DMS114 treated with DMSO at 0.1 percent for 48 hours (cell line): ENCODE results near the gene ZNF180.
"Not testable (repeated sequence)": the region's sequence is repeated elsewhere in the genome, so short reads cannot be mapped to it uniquely, and the experiment has no call there.

Experiments
- DNase-seq: peaks from one replicate; lab custom pipeline; 2025; ENCODE audit not compliant: unreplicated experiment; lab: John Stamatoyannopoulos, UW

ZNF180 gene

GRCh38 chr19:44499962-44500949 lies at the start of gene ZNF180:
ZNF180 (minus strand) TSS chr19:44500522; CDS start chr19:44497334, 3,188 bp downstream.
- DNase-seq: peak; percentile 76

- DNase-seq: no peak
Observed at GRCh38 chr19:44549507-44549906, 49.2 kb upstream of the ZNF180 start.

- DNase-seq: no peak
Observed at GRCh38 chr19:44548736-44549135, 48.4 kb upstream of the ZNF180 start.

- no peak for DNase-seq
Observed at GRCh38 chr19:44544031-44544430, 43.7 kb upstream of the ZNF180 start.

- no peak for DNase-seq
Observed at GRCh38 chr19:44542671-44543070, 42.3 kb upstream of the ZNF180 start.

GRCh38 chr19:44540736-44541135 lies 40.4 kb upstream of the ZNF180 start:
- no peak for DNase-seq

- DNase-seq: no peak
Observed at GRCh38 chr19:44539991-44540390, 39.7 kb upstream of the ZNF180 start.

- DNase-seq: no peak
Observed at GRCh38 chr19:44539236-44539826, 39.0 kb upstream of the ZNF180 start.

GRCh38 chr19:44535361-44535760 lies 35.0 kb upstream of the ZNF180 start:
- DNase-seq: not testable (repeated sequence)

- no peak for DNase-seq
Observed at GRCh38 chr19:44532819-44533218, 32.5 kb upstream of the ZNF180 start.

- no peak for DNase-seq
Observed at GRCh38 chr19:44530777-44531176, 30.5 kb upstream of the ZNF180 start.

- no peak for DNase-seq
Observed at GRCh38 chr19:44529536-44529935, 29.2 kb upstream of the ZNF180 start, which contains the start of gene CEACAM20. CEACAM20 (minus strand) TSS chr19:44529675; CDS start chr19:44529509, 166 bp downstream.

- no peak for DNase-seq
Observed at GRCh38 chr19:44527554-44527953, 27.2 kb upstream of the ZNF180 start.

- no peak for DNase-seq
Observed at GRCh38 chr19:44525721-44526430, 25.6 kb upstream of the ZNF180 start.

GRCh38 chr19:44521370-44521769 lies 21.0 kb upstream of the ZNF180 start:
- no peak for DNase-seq

- DNase-seq: no peak
Observed at GRCh38 chr19:44517146-44517545, 16.8 kb upstream of the ZNF180 start.

GRCh38 chr19:44515907-44516306 lies 15.6 kb upstream of the ZNF180 start:
- DNase-seq: no peak

- no peak for DNase-seq
Observed at GRCh38 chr19:44515031-44515430, 14.7 kb upstream of the ZNF180 start.

- DNase-seq: peak; percentile 5
Observed at GRCh38 chr19:44512326-44513298, 12.3 kb upstream of the ZNF180 start.

GRCh38 chr19:44509478-44509877 lies 9.2 kb upstream of the ZNF180 start:
- no peak for DNase-seq
